ENCODE data around the gene KRTAP13-4.

KRTAP13-4 gene

GRCh38 chr21:30395731-30396130 lies 34.3 kb upstream of the KRTAP13-4 start, which contains the start of gene KRTAP13-1:
Gene KRTAP13-1, plus strand, starts transcription at chr21:30396031. Its CDS starts 56 bp downstream, at chr21:30396087.
- H3K27me3 ChIP-seq (ENCODE audit: insufficient read depth, low read length), result no peaks in the 10 kb centered on the region
- H3K36me3 ChIP-seq (ENCODE audit: insufficient read depth, low read length), result no peaks in the 10 kb centered on the region
- H3K4me1 ChIP-seq (ENCODE audit: insufficient read depth, low read length, severe bottlenecking), result no peaks in the 10 kb centered on the region
- H3F3A ChIP-seq (ENCODE audit: insufficient read depth, low read length), result no peaks in the 10 kb centered on the region
- H4K20me1 ChIP-seq (ENCODE audit: insufficient read depth, low read length), result no peaks in the 10 kb centered on the region
- H3K27ac ChIP-seq (ENCODE audit: low read depth, low read length, poor library complexity, severe bottlenecking), result no peak within 1 kb of the TSS
- TF ChIP-seq EZH2 (IDR thresholded peaks at IDR 0.05; ENCODE audit: borderline replicate concordance, low read length), result no peak
- TF ChIP-seq, protein P1, sequence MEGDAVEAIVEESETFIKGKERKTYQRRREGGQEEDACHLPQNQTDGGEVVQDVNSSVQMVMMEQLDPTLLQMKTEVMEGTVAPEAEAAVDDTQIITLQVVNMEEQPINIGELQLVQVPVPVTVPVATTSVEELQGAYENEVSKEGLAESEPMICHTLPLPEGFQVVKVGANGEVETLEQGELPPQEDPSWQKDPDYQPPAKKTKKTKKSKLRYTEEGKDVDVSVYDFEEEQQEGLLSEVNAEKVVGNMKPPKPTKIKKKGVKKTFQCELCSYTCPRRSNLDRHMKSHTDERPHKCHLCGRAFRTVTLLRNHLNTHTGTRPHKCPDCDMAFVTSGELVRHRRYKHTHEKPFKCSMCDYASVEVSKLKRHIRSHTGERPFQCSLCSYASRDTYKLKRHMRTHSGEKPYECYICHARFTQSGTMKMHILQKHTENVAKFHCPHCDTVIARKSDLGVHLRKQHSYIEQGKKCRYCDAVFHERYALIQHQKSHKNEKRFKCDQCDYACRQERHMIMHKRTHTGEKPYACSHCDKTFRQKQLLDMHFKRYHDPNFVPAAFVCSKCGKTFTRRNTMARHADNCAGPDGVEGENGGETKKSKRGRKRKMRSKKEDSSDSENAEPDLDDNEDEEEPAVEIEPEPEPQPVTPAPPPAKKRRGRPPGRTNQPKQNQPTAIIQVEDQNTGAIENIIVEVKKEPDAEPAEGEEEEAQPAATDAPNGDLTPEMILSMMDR (IDR thresholded peaks at IDR 0.05; ENCODE audit: low read length), result no peak
- H3K4me3 ChIP-seq (ENCODE audit: low read depth, low read length, poor library complexity, severe bottlenecking), result no peak within 1 kb of the TSS
- no peak within 1 kb of the TSS for H3K9ac ChIP-seq (ENCODE audit: low read length)
- no peaks in the 10 kb centered on the region for H3K9me3 ChIP-seq (ENCODE audit: low read length)
- H2AFZ ChIP-seq (ENCODE audit: low read length), result no peak within 1 kb of the TSS
- no peak within 1 kb of the TSS for H3K4me2 ChIP-seq (ENCODE audit: low read length)
- no peaks in the 10 kb centered on the region for H3K9me2 ChIP-seq (ENCODE audit: low read depth, low read length)
- H3K79me2 ChIP-seq (ENCODE audit: insufficient read depth, low read length), result no peaks in the 10 kb centered on the region

- H3K27ac ChIP-seq (ENCODE audit: low read depth, low read length, poor library complexity, severe bottlenecking), result no peak overlapping the region
- H2AFZ ChIP-seq (ENCODE audit: low read length), result peak overlapping the region; percentile 41; the same call in 1 of the 2 replicates
These were observed 21.1 kb upstream of the KRTAP13-4 start for GRCh38 chr21:30408782-30409494.

DNA sequence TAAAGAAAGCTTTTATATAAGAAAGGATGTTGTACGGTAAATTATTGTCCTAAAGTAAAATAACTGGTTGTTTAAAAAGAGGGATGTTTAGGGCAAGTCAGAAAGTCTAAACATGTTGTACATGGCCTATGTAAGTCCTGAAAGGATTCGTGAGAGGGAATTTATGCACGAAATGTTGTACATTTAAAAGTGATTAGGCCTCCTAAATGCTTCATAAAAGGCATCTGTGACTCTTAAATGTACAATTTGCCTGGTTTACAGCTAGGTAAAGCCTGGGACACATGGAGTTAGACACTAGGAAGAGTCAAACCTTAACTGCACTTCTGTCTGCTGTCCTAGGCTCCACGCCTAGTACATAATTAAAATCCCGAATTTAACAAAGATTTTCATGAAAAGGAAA lies 14.0 kb upstream of the KRTAP13-4 start:
- no peaks in the 10 kb centered on the region for H3K79me2 ChIP-seq (ENCODE audit: insufficient read depth, low read length)
- H3K4me2 ChIP-seq (ENCODE audit: low read length), result no peak overlapping the region
- no peak overlapping the region for H3K4me3 ChIP-seq (ENCODE audit: low read depth, low read length, poor library complexity, severe bottlenecking)
- no peak overlapping the region for H3K27ac ChIP-seq (ENCODE audit: low read depth, low read length, poor library complexity, severe bottlenecking)
- no peak overlapping the region for H3K9ac ChIP-seq (ENCODE audit: low read length)
- H3K9me3 ChIP-seq (ENCODE audit: low read length), result no peaks in the 10 kb centered on the region
- H3K36me3 ChIP-seq (ENCODE audit: insufficient read depth, low read length), result no peaks in the 10 kb centered on the region; the same call in 1 of the 2 replicates
- no peaks in the 10 kb centered on the region for H3K27me3 ChIP-seq (ENCODE audit: insufficient read depth, low read length)
- H2AFZ ChIP-seq (ENCODE audit: low read length), result no peak overlapping the region
- H3K9me2 ChIP-seq (ENCODE audit: low read depth, low read length), result no peaks in the 10 kb centered on the region
- H3K4me1 ChIP-seq (ENCODE audit: insufficient read depth, low read length, severe bottlenecking), result no peaks in the 10 kb centered on the region
- no peaks in the 10 kb centered on the region for H4K20me1 ChIP-seq (ENCODE audit: insufficient read depth, low read length)
- H3F3A ChIP-seq (ENCODE audit: insufficient read depth, low read length), result no peaks in the 10 kb centered on the region
- no peak for TF ChIP-seq EZH2 (IDR thresholded peaks at IDR 0.05; ENCODE audit: borderline replicate concordance, low read length)
- TF ChIP-seq, protein P1 (IDR thresholded peaks at IDR 0.05; ENCODE audit: low read length), result no peak

More at GRCh38 chr21:30408782-30409494, 21.1 kb upstream of the KRTAP13-4 start:
- no peak overlapping the region for H3K9ac ChIP-seq (ENCODE audit: low read length)
- H3K9me2 ChIP-seq (ENCODE audit: low read depth, low read length), result no peaks in the 10 kb centered on the region
- no peaks in the 10 kb centered on the region for H3K79me2 ChIP-seq (ENCODE audit: insufficient read depth, low read length)
- no peaks in the 10 kb centered on the region for H3K27me3 ChIP-seq (ENCODE audit: insufficient read depth, low read length)
- H3K9me3 ChIP-seq (ENCODE audit: low read length), result no peaks in the 10 kb centered on the region
- H3K4me2 ChIP-seq (ENCODE audit: low read length), result peak overlapping the region; percentile 67
- H3K4me1 ChIP-seq (ENCODE audit: insufficient read depth, low read length, severe bottlenecking), result peaks cover 4% of the 10 kb centered on the region
- no peaks in the 10 kb centered on the region for H4K20me1 ChIP-seq (ENCODE audit: insufficient read depth, low read length)
- no peak for TF ChIP-seq EZH2 (IDR thresholded peaks at IDR 0.05; ENCODE audit: borderline replicate concordance, low read length)
- TF ChIP-seq, protein P1 (IDR thresholded peaks at IDR 0.05; ENCODE audit: low read length), result peak; percentile 79
- H3K36me3 ChIP-seq (ENCODE audit: insufficient read depth, low read length), result no peaks in the 10 kb centered on the region
- H3F3A ChIP-seq (ENCODE audit: insufficient read depth, low read length), result no peaks in the 10 kb centered on the region
- peak overlapping the region; percentile 43 for H3K4me3 ChIP-seq (ENCODE audit: low read depth, low read length, poor library complexity, severe bottlenecking)

Data from OCI-LY1 (cell line).